SU-DHL-6 (cell line): Measurements from ENCODE around the gene EEF1AKMT3.

Experiments
- CTCF ChIP-seq: fragments of 200-600 bp; sonication (generic); IDR thresholded peaks from one replicate; pipeline ENCODE4 v1.5.1; 2017; ENCODE audit warnings: antibody characterized with exemption, mild to moderate bottlenecking, low read length, moderate library complexity; ENCODE audit not compliant: insufficient read depth, poor library complexity, severe bottlenecking
- EZH2phosphoT487 ChIP-seq: fragments of 200-600 bp; sonication (generic), shearing (Covaris generic); conservative IDR thresholded peaks from 2 replicates; pipeline ENCODE4 v1.6.1; 2018; ENCODE audit warnings: mild to moderate bottlenecking, antibody characterized with exemption, low read length, moderate library complexity, mixed read lengths

- no peak for TF ChIP-seq CTCF
- no peak for TF ChIP-seq EZH2phosphoT487
Observed at GRCh38 chr12:57810450-57810849, 38.0 kb downstream of the EEF1AKMT3 start.
